Transverse colon (tissue), 4 donors: Measurements from ENCODE around the gene ZNF69. TPM values are rescaled to one million over a fixed set of nuclear protein-coding genes. Genes with fewer than 3 reads are reported as not detected.
A peak's percentile ranks its signal among the peaks of the same experiment; 100 is the strongest.
"Not testable (repeated sequence)": the region's sequence is repeated elsewhere in the genome, so short reads cannot be mapped to it uniquely, and the experiment has no call there.

ENCODE experiments used
- DNase-seq: peaks from one replicate; pipeline ENCODE4 v3.0.0-alpha.2; 2019
- H3K27ac ChIP-seq, 4 donors: fragments of 200-600 bp; sonication (generic); 2 replicates each; pipeline ENCODE4 v1.5.1; 2016 to 2018; ENCODE audit warnings: inconsistent platforms in 4 of 4
- H3K27me3 ChIP-seq: fragments of 200-600 bp; sonication (generic); 2 replicates; pipeline ENCODE4 v1.5.1; 2017; ENCODE audit warnings: inconsistent platforms
- H3K36me3 ChIP-seq, 4 donors: fragments of 200-600 bp; sonication (generic); 2 replicates each; pipeline ENCODE4 v1.5.1; 2017 to 2019; ENCODE audit warnings: inconsistent platforms in 4 of 4
- H3K4me1 ChIP-seq, 4 donors: fragments of 200-600 bp; sonication (generic); 2 replicates each; pipeline ENCODE4 v1.5.1; 2017 to 2020; ENCODE audit warnings: inconsistent platforms in 4 of 4
- H3K4me3 ChIP-seq, 4 donors: fragments of 200-600 bp; sonication (generic); 1 replicate in 1 of 4; 2 replicates in 3 of 4; pipeline versions ENCODE4 v1.5.1 to v1.6.1; 2017 to 2019; ENCODE audit warnings: inconsistent platforms in 4 of 4
- H3K9me3 ChIP-seq, 2 donors: fragments of 200-600 bp; sonication (generic); 2 replicates each; pipeline ENCODE4 v1.5.1; 2017 to 2019; ENCODE audit warnings: inconsistent platforms in 2 of 2
- CTCF ChIP-seq, 5 experiments: fragments of 200-600 bp in 3 of 5; fragments of 450-650 bp in 2 of 5; sonication (generic) in 3 of 5; IDR thresholded peaks; 1 replicate in 2 of 5; 2 replicates in 3 of 5; pipeline ENCODE4 v1.5.1; 2016 to 2017; ENCODE audit warnings: antibody characterized with exemption in 5 of 5, inconsistent platforms in 3 of 5, mild to moderate bottlenecking in 2 of 5, moderate library complexity in 1 of 5
- EP300 ChIP-seq: sonication (generic); formaldehyde crosslinking; IDR thresholded peaks from one replicate; pipeline ENCODE4 v1.6.1; 2017; ENCODE audit warnings: antibody characterized with exemption, low read depth
- POLR2A ChIP-seq: fragments of 450-650 bp; IDR thresholded peaks from one replicate; pipeline ENCODE4 v1.6.1; 2016; ENCODE audit warnings: antibody characterized with exemption, mild to moderate bottlenecking, moderate library complexity
- POLR2AphosphoS5 ChIP-seq, 3 donors: sonication (generic); formaldehyde crosslinking; IDR thresholded peaks; one replicate each; pipeline ENCODE4 v1.6.1; 2016; ENCODE audit warnings: antibody characterized with exemption in 3 of 3
- WGBS, 2 donors: methylation state at CpG; one replicate each; pipeline ENCODE4 v1.1.5; 2018; ENCODE audit warnings: low coverage in 1 of 2; 5-methylcytosine and 5-hydroxymethylcytosine counted together
- in situ Hi-C, 4 donors: fragments of 200-750 bp; cut with MboI; loops; one replicate each; pipeline versions ENCODE4 v1.15.0 to v1.15.1; 2017; ENCODE audit warnings: low sequenced_read_pairs in 3 of 4, low pct_ligation_motif_present in 1 of 4, low pct_unique_long_range_greater_than_20kb in 1 of 4
- intact Hi-C: fragments of 100-400 bp; cut with DNase I; formaldehyde crosslinking; loops from one replicate; pipeline ENCODE4 v1.15.1; 2023; ENCODE audit warnings: low total_unique reads
- total RNA-seq, 4 donors: library from RNA; depleted of rRNA; stranded (reverse); fragments of >200 nt; gene quantifications; one replicate each; pipeline ENCODE4 v1.1.0, GENCODE V29; 2016

ZNF69 gene
- total RNA-seq, 4 donors from 2014 or later: 27.4 to 42.6 (median 29.9) TPM

GRCh38 chr19:11879687-11880266 is 7.8 kb upstream of the ZNF69 start:
- in situ Hi-C loops (loop anchor here in 2 of 4 donors (25.0 kb wide), 2 partner anchors 108 to 258 kb away; partner anchors contain the start of gene ZNF20 (in 1 of the 2)), intact Hi-C loops (loop anchor here (5.0 kb wide), 1 partner anchor 263 kb away; the partner anchor contains the start of gene ZNF20)
- DNase-seq, H3K9me3 ChIP-seq, H3K4me1 ChIP-seq, H3K4me3 ChIP-seq, H3K36me3 ChIP-seq, H3K27me3 ChIP-seq, H3K27ac ChIP-seq: not testable (repeated sequence)
- WGBS, 2 donors: 73 to 81% methylated on average over 6 to 16 of the region's 16 CpGs
- peak; percentile 13 to 30 (median 19) for TF ChIP-seq CTCF (IDR thresholded peaks at IDR 0.05)

GRCh38 chr19:11880598-11880997 is 7.0 kb upstream of the ZNF69 start:
- intact Hi-C loops: loop anchor here (5.0 kb wide), 1 partner anchor 262 kb away; the partner anchor contains the start of gene ZNF20
- peaks cover 0 to 2% (median 0%) of the 10 kb centered on the region in 4 donors for H3K4me1 ChIP-seq
- WGBS, 2 donors: 84 to 93% methylated on average over 5 to 12 of the region's 12 CpGs
- TF ChIP-seq EP300 (no peak), CTCF (IDR thresholded peaks at IDR 0.05) (no peak), POLR2AphosphoS5 (IDR thresholded peaks at IDR 0.05) (no peak), POLR2A (no peak)
- H3K9me3 ChIP-seq: no peaks in the 10 kb centered on the region
- in situ Hi-C loops: loop anchor here in 2 of 4 donors (25.0 kb wide), 2 partner anchors 107 to 257 kb away; partner anchors contain the start of gene ZNF20 (in 1 of the 2)
- no peak overlapping the region for H3K4me3 ChIP-seq
- DNase-seq: no peak
- no peaks in the 10 kb centered on the region for H3K36me3 ChIP-seq
- H3K27ac ChIP-seq: no peak overlapping the region
- H3K27me3 ChIP-seq: no peaks in the 10 kb centered on the region

GRCh38 chr19:11881151-11881800 is 6.3 kb upstream of the ZNF69 start:
- no peak overlapping the region for H3K4me3 ChIP-seq
- peak; percentile 73 for DNase-seq
- 17 to 60% methylated on average over 1 to 10 of the region's 10 CpGs for WGBS, 2 donors
- intact Hi-C loops: loop anchor here (5.0 kb wide), 1 partner anchor 261 kb away; the partner anchor contains the start of gene ZNF20
- H3K36me3 ChIP-seq: no peaks in the 10 kb centered on the region
- no peak overlapping the region for H3K27ac ChIP-seq
- in situ Hi-C loops: loop anchor here in 2 of 4 donors (25.0 kb wide), 2 partner anchors 106 to 256 kb away; partner anchors contain the start of gene ZNF20 (in 1 of the 2)
- H3K9me3 ChIP-seq: no peaks in the 10 kb centered on the region
- H3K4me1 ChIP-seq: peaks cover 0 to 2% (median 0%) of the 10 kb centered on the region in 4 donors
- H3K27me3 ChIP-seq: no peaks in the 10 kb centered on the region
- TF ChIP-seq CTCF (IDR thresholded peaks at IDR 0.05) (peak; percentile 71 to 80 (median 74)), EP300 (no peak), POLR2A (no peak), POLR2AphosphoS5 (IDR thresholded peaks at IDR 0.05) (no peak)

- no peak for DNase-seq
- no peak for TF ChIP-seq CTCF (IDR thresholded peaks at IDR 0.05)
- no peak for TF ChIP-seq POLR2AphosphoS5 (IDR thresholded peaks at IDR 0.05)
- no peak for TF ChIP-seq EP300
- TF ChIP-seq POLR2A: no peak
- 66 to 83% methylated on average over 2 of the region's 2 CpGs for WGBS, 2 donors
- in situ Hi-C loops (loop anchor here in 2 of 4 donors (25.0 kb wide), 2 partner anchors 105 to 255 kb away; partner anchors contain the start of gene ZNF20 (in 1 of the 2)), intact Hi-C loops (loop anchor here (5.0 kb wide), 1 partner anchor 260 kb away; the partner anchor contains the start of gene ZNF20)
- H3K27ac ChIP-seq: no peak overlapping the region
- H3K36me3 ChIP-seq: no peaks in the 10 kb centered on the region
- no peaks in the 10 kb centered on the region for H3K27me3 ChIP-seq
- H3K4me3 ChIP-seq: no peak overlapping the region
- peaks cover 0 to 9% (median 6%) of the 10 kb centered on the region in 4 donors for H3K4me1 ChIP-seq
- H3K9me3 ChIP-seq: no peaks in the 10 kb centered on the region
Measured at GRCh38 chr19:11882606-11883005, 5.0 kb upstream of the ZNF69 start.
